ENCODE data around the gene ILK. TPM values are rescaled to one million over a fixed set of nuclear protein-coding genes. Genes with fewer than 3 reads are reported as not detected.

Gene ILK
- total RNA-seq, 1 experiment from 2014 or later = 69.7 TPM

DNA sequence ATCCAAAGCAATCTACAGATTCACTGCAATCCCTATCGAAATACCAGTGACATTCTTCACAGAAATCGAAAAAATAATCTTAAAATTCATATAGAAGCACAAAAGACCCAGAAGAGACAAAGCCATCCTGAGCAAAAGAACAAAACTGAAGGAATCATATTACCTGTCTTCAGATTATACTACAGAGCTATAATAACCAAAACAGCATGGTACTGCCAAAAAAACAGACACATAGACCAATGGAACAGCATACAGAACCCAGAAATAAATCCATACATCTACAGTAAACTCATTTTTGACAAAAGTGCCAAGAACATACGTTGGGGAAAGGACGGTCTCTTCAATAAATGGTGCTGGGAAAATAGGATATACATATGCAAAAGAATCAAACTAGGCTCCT is 19.0 kb upstream of the ILK start:
- TF ChIP-seq EZH2 (IDR thresholded peaks at IDR 0.05; ENCODE audit: low read depth) (no peak), CTCF (conservative IDR thresholded peaks at IDR 0.05) (no peak)
- ChIA-PET CTCF (no interaction called here), POLR2A (ENCODE audit: unreplicated experiment) (no interaction called here)
- H3K36me3 ChIP-seq (ENCODE audit: low read depth) = no peaks in the 10 kb centered on the region
- no peak overlapping the region for H2AFZ ChIP-seq
- H3K4me3 ChIP-seq = no peak overlapping the region
- no peak overlapping the region for H3K4me2 ChIP-seq
- no peaks in the 10 kb centered on the region for H4K20me1 ChIP-seq (ENCODE audit: insufficient read depth)
- BruUV-seq (replicated peaks) = no TSS peak
- H3K27ac ChIP-seq = no peak overlapping the region
- H3K9me2 ChIP-seq (ENCODE audit: insufficient read depth) = no peaks in the 10 kb centered on the region
- no peaks in the 10 kb centered on the region for H3F3A ChIP-seq (ENCODE audit: insufficient read depth, low read depth)
- DNase-seq = no peak
- no peaks in the 10 kb centered on the region; the same call in 1 of the 2 replicates for H3K9me3 ChIP-seq (ENCODE audit: insufficient read depth, low read depth)
- H3K4me1 ChIP-seq (replicated peaks; ENCODE audit: insufficient read depth) = no peaks in the 10 kb centered on the region
- H3K27me3 ChIP-seq (ENCODE audit: insufficient read depth, low read depth) = no peaks in the 10 kb centered on the region
- intact Hi-C loops (cut with micrococcal nuclease; ENCODE audit: unreplicated experiment) = no loop called here
- no peaks in the 10 kb centered on the region for H3K79me2 ChIP-seq (ENCODE audit: low read depth)

DNA sequence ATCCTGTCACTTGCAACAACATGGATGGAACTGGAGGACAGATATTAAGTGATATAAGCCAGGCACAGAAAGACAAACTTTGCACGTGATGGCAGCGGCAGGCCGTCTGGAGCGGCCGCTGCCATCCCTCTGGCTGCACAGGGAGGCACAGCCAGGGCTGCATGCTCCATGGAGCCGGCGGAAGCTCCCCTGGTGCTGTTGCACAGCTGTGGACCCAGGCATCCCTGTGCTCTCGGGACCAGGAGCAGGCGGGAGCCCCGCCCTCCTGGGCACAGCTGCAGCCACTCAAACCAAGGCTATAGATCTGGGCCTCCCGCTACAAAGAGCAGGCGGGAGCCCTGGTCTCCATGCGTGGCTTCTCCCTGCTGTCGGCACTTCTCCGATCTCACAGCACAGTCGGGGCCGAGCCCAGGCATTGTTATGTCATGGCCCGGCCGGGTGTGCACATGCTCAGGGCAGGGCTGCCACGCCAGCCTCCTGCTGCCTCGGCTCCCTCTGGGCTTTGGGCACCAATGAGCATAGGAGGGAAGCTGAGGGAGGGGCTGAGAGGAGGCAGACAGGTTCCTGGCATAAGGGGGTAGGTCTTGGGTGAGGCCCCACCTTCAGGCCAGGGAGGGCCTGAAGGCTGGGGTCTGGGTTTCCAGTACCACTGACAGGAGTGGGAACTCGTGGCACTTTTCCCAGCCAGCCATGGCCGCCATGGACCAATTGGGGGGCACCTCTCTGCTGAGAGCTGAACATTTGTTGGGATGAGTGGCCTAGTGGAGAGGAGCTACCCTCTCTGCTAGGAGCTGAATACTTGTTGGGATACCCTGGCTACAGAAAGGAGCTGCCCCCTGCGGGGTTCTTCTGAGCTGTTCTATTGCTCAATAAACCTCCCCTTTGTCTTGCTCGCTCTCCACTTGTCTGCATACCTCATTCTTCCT is 16.9 kb upstream of the ILK start:
- H3K4me1 ChIP-seq (replicated peaks; ENCODE audit: insufficient read depth) = no peaks in the 10 kb centered on the region
- H2AFZ ChIP-seq = no peak overlapping the region
- no peaks in the 10 kb centered on the region; the same call in 1 of the 2 replicates for H3K9me3 ChIP-seq (ENCODE audit: insufficient read depth, low read depth)
- H3K4me3 ChIP-seq = no peak overlapping the region
- H3K36me3 ChIP-seq (ENCODE audit: low read depth) = no peaks in the 10 kb centered on the region
- DNase-seq = no peak
- H3K27ac ChIP-seq = no peak overlapping the region
- no peaks in the 10 kb centered on the region for H4K20me1 ChIP-seq (ENCODE audit: insufficient read depth)
- H3K79me2 ChIP-seq (ENCODE audit: low read depth) = no peaks in the 10 kb centered on the region
- TF ChIP-seq CTCF (conservative IDR thresholded peaks at IDR 0.05) = no peak
- ChIA-PET CTCF (no interaction called here), POLR2A (ENCODE audit: unreplicated experiment) (no interaction called here)
- intact Hi-C loops (cut with micrococcal nuclease; ENCODE audit: unreplicated experiment) = no loop called here
- no peaks in the 10 kb centered on the region for H3K9me2 ChIP-seq (ENCODE audit: insufficient read depth)
- no peaks in the 10 kb centered on the region for H3K27me3 ChIP-seq (ENCODE audit: insufficient read depth, low read depth)
- H3K4me2 ChIP-seq = no peak overlapping the region
- H3F3A ChIP-seq (ENCODE audit: insufficient read depth, low read depth) = no peaks in the 10 kb centered on the region
- no TSS peak for BruUV-seq (replicated peaks)

DNA sequence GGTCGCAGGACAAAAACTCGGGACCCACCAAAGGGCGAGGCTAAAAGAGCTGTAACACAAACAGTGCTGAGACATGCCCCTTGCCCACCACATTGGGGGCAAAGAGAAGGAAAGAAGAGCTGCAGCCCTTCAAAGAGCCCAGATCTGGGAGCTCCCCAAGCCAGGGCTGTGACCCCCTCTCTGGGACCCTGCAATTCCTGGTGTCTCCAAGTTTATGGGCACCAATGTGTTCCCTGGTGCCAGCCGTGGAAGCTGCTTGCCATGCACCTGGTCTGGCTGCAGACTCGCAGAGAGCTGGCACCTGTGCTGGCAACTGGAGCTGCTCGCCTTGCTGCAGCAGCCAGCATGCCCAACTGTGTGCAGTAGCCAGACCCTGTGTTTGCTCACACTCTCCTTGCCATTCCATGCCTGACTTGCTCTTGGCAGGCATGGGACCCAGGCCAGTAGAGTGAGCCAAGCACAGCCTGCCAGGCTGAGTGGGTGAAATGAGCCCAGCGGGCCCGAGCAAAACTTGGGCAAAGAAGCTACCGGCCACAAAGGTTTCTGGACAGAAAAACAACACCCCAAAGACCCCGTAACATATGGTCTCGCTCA is 16.1 kb upstream of the ILK start:
- Histone ChIP-seq H2AFZ (no peak overlapping the region), H3K79me2 (ENCODE audit: low read depth) (no peaks in the 10 kb centered on the region), H3K9me2 (ENCODE audit: insufficient read depth) (no peaks in the 10 kb centered on the region), H3F3A (ENCODE audit: insufficient read depth, low read depth) (no peaks in the 10 kb centered on the region), H3K27me3 (ENCODE audit: insufficient read depth, low read depth) (no peaks in the 10 kb centered on the region), H3K36me3 (ENCODE audit: low read depth) (no peaks in the 10 kb centered on the region), H3K4me2 (no peak overlapping the region), H3K4me3 (no peak overlapping the region), H3K4me1 (replicated peaks; ENCODE audit: insufficient read depth) (no peaks in the 10 kb centered on the region), H3K27ac (no peak overlapping the region), H3K9me3 (ENCODE audit: insufficient read depth, low read depth) (no peaks in the 10 kb centered on the region; the same call in 1 of the 2 replicates), H4K20me1 (ENCODE audit: insufficient read depth) (no peaks in the 10 kb centered on the region)
- TF ChIP-seq EZH2 (IDR thresholded peaks at IDR 0.05; ENCODE audit: low read depth) (no peak), CTCF (conservative IDR thresholded peaks at IDR 0.05) (no peak)
- BruUV-seq (replicated peaks) = no TSS peak
- no peak for DNase-seq
- ChIA-PET POLR2A (ENCODE audit: unreplicated experiment) (no interaction called here), CTCF (no interaction called here)
- intact Hi-C loops (cut with micrococcal nuclease; ENCODE audit: unreplicated experiment) = no loop called here

Measured in PC-9 (cell line).